Thyroid gland (tissue), 4 donors: ENCODE results near the gene PTPRN2. TPM values are rescaled to one million over a fixed set of nuclear protein-coding genes. Genes with fewer than 3 reads are reported as not detected.
A peak's percentile ranks its signal among the peaks of the same experiment; 100 is the strongest.

Source experiments
- DNase-seq, 2 donors: peaks; one replicate each; pipeline ENCODE4 v3.0.0-alpha.2; 2019
- H3K27ac ChIP-seq, 3 donors: fragments of 200-600 bp; sonication (generic); 1 replicate in 2 of 3; 2 replicates in 1 of 3; pipeline ENCODE4 v1.5.1; 2016 to 2019; ENCODE audit warnings: mild to moderate bottlenecking in 1 of 3, moderate library complexity in 1 of 3
- H3K27me3 ChIP-seq: fragments of 200-600 bp; sonication (generic); one replicate; pipeline ENCODE4 v1.5.1; 2019
- H3K36me3 ChIP-seq, 2 donors: fragments of 200-600 bp; sonication (generic); one replicate each; pipeline ENCODE4 v1.5.1; 2016 to 2019
- H3K4me1 ChIP-seq, 2 donors: fragments of 200-600 bp; sonication (generic); one replicate each; pipeline ENCODE4 v1.5.1; 2017 to 2019
- H3K4me3 ChIP-seq, 3 donors: fragments of 200-600 bp; sonication (generic); replicated peaks in 1 of 3; 1 replicate in 2 of 3; 2 replicates in 1 of 3; pipeline ENCODE4 v1.5.1; 2016; ENCODE audit warnings: mild to moderate bottlenecking in 1 of 3
- H3K9me3 ChIP-seq: fragments of 200-600 bp; sonication (generic); one replicate; pipeline ENCODE4 v1.5.1; 2017
- CTCF ChIP-seq, 6 experiments: fragments of 200-600 bp in 3 of 6; fragments of 450-650 bp in 3 of 6; sonication (generic) in 3 of 6; IDR thresholded peaks; one replicate each; pipeline ENCODE4 v1.5.1; 2016 to 2019; ENCODE audit warnings: antibody characterized with exemption in 6 of 6, mild to moderate bottlenecking in 2 of 6, inconsistent platforms in 1 of 6, moderate library complexity in 1 of 6
- POLR2A ChIP-seq, 2 donors: fragments of 450-650 bp; IDR thresholded peaks; one replicate each; pipeline ENCODE4 v1.6.1; 2017; ENCODE audit warnings: antibody characterized with exemption in 2 of 2, mild to moderate bottlenecking in 2 of 2, moderate library complexity in 1 of 2
- WGBS, 2 donors: methylation state at CpG; one replicate each; pipeline ENCODE4 v1.1.5; 2017; 5-methylcytosine and 5-hydroxymethylcytosine counted together
- intact Hi-C: fragments of 100-400 bp; cut with DNase I; formaldehyde crosslinking; loops from one replicate; pipeline ENCODE4 v1.15.1; 2023
- total RNA-seq, 4 donors: library from RNA; depleted of rRNA; stranded (reverse); fragments of >200 nt; gene quantifications; one replicate each; pipeline ENCODE4 v1.2.3, GENCODE V29; 2016

PTPRN2 gene
- total RNA-seq, 4 donors from 2014 or later: 4.2 to 9.9 (median 7.7) TPM

GRCh38 chr7:157861551-157861950, 726.1 kb downstream of the PTPRN2 start:
- no peak for TF ChIP-seq CTCF (IDR thresholded peaks at IDR 0.05)
- no peak for TF ChIP-seq POLR2A (IDR thresholded peaks at IDR 0.05)
- no peaks in the 10 kb centered on the region for H3K4me1 ChIP-seq

GRCh38 chr7:157861031-157861491, 726.6 kb downstream of the PTPRN2 start:
- Histone ChIP-seq H3K27me3 (no peaks in the 10 kb centered on the region), H3K36me3 (no peaks in the 10 kb centered on the region), H3K4me1 (no peaks in the 10 kb centered on the region), H3K9me3 (no peaks in the 10 kb centered on the region), H3K4me3 (no peak overlapping the region), H3K27ac (no peak overlapping the region)
- WGBS, 2 donors: 83 to 87% methylated on average over 19 to 21 of the region's 21 CpGs
- TF ChIP-seq POLR2A (IDR thresholded peaks at IDR 0.05): no peak
- TF ChIP-seq CTCF (IDR thresholded peaks at IDR 0.05): no peak
- intact Hi-C loops: no loop called here
- no peak for DNase-seq

More at GRCh38 chr7:157861551-157861950, 726.1 kb downstream of the PTPRN2 start:
- Histone ChIP-seq H3K9me3 (no peaks in the 10 kb centered on the region), H3K27me3 (no peaks in the 10 kb centered on the region), H3K4me3 (no peak overlapping the region), H3K27ac (no peak overlapping the region), H3K36me3 (no peaks in the 10 kb centered on the region)
- 58 to 91% methylated on average over 2 to 15 of the region's 17 CpGs for WGBS, 2 donors
- no peak for DNase-seq
- intact Hi-C loops: no loop called here

- H3K4me3 ChIP-seq: no peak overlapping the region
- no peaks in the 10 kb centered on the region for H3K27me3 ChIP-seq
- no peaks in the 10 kb centered on the region for H3K4me1 ChIP-seq
- H3K27ac ChIP-seq: no peak overlapping the region
- intact Hi-C loops: no loop called here
- no peak for DNase-seq
- H3K9me3 ChIP-seq: no peaks in the 10 kb centered on the region
- TF ChIP-seq CTCF (IDR thresholded peaks at IDR 0.05): no peak
- no peak for TF ChIP-seq POLR2A (IDR thresholded peaks at IDR 0.05)
- no peaks in the 10 kb centered on the region for H3K36me3 ChIP-seq
- 87 to 88% methylated on average over 11 of the region's 11 CpGs for WGBS, 2 donors
Measured at GRCh38 chr7:157860406-157860805, 727.2 kb downstream of the PTPRN2 start.

DNA sequence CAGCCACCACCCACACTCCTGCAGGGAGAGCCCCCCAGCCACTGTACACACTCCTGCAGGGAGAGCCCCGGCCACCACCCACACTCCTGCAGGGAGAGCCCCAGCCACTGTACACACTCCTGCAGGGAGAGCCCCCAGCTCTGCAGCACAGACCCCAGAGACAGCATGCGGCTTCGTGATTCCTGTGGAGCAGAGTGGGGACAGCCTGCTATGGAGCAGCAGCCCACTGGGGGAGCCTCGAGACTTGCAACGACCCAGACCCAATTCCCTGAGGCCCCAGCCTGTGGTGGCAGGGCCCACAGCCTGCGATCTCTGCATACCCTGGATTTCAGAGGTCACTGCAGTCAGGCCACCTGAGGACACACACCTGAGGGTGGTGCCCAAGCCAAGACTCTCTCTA, 727.7 kb downstream of the PTPRN2 start:
- H3K4me1 ChIP-seq: no peaks in the 10 kb centered on the region
- intact Hi-C loops: no loop called here
- no peak for TF ChIP-seq CTCF (IDR thresholded peaks at IDR 0.05)
- TF ChIP-seq POLR2A (IDR thresholded peaks at IDR 0.05): no peak
- no peak for DNase-seq
- H3K4me3 ChIP-seq: no peak overlapping the region
- H3K27ac ChIP-seq: no peak overlapping the region
- H3K27me3 ChIP-seq: no peaks in the 10 kb centered on the region
- H3K9me3 ChIP-seq: no peaks in the 10 kb centered on the region
- no peaks in the 10 kb centered on the region for H3K36me3 ChIP-seq
- WGBS, 2 donors: 53% methylated on average over 3 of the region's 6 CpGs; no CpG with 5 or more reads in 1 of the 2 donors

GRCh38 chr7:157857578-157858075, 730.0 kb downstream of the PTPRN2 start:
- Histone ChIP-seq H3K36me3 (no peaks in the 10 kb centered on the region), H3K27ac (no peak overlapping the region), H3K4me1 (no peaks in the 10 kb centered on the region), H3K4me3 (no peak overlapping the region), H3K9me3 (no peaks in the 10 kb centered on the region), H3K27me3 (no peaks in the 10 kb centered on the region)
- 79 to 87% methylated on average over 17 to 21 of the region's 21 CpGs for WGBS, 2 donors
- TF ChIP-seq POLR2A (IDR thresholded peaks at IDR 0.05) (no peak), CTCF (IDR thresholded peaks at IDR 0.05) (no peak)
- DNase-seq: peak in 1 of 2 donors; percentile 5
- intact Hi-C loops: no loop called here
